ENCODE data around the gene ELAVL2.
"Not testable (repeated sequence)": the region's sequence is repeated elsewhere in the genome, so short reads cannot be mapped to it uniquely, and the experiment has no call there.

The ELAVL2 gene

GRCh38 chr9:23769307-23769935 is 56.6 kb downstream of the ELAVL2 start:
- DNase-seq (ENCODE audit: low spot score) = no peak

DNA sequence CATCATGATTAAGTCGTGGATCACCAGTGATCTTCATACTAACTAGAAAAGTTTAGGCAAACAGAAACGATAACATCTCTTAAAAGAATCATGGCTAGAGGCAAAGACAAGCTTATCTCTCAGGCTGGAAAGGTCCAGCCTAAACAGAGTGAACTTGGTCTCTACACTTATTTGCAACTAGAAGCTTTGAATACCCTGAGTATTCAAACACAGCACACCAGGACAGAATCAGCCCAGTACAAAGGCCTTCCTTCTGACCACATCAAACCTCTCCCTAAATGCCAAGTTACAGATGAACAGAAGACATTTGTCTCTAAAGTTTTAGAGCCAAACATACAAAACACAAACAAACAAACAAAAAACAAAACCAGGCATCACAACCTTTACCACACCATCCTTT is 57.2 kb downstream of the ELAVL2 start:
- no peak for DNase-seq (ENCODE audit: low spot score)

DNA sequence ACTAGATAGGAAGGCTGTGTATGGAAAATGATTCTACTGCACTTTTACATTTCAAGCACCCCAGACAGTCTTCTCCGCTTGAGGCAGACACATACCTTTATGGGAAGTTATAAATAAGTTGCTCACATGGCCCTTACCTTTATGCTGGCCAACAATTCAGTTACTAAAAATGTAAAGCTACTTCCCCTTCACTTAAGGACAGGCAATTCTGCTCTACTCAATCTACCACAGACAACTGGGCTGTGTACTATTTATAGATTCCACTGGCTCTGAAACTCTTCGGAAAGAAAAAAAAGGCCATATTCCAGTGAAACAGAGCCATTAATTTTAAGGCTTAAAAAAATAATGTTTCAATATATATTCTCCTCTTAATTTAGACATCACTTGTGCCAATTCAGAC is 59.4 kb downstream of the ELAVL2 start:
- DNase-seq (ENCODE audit: low spot score) = no peak

GRCh38 chr9:23765561-23765960 is 60.5 kb downstream of the ELAVL2 start:
- DNase-seq (ENCODE audit: low spot score) = no peak

- DNase-seq (ENCODE audit: low spot score) = no peak
Observed at GRCh38 chr9:23764219-23764618, 61.8 kb downstream of the ELAVL2 start.

DNA sequence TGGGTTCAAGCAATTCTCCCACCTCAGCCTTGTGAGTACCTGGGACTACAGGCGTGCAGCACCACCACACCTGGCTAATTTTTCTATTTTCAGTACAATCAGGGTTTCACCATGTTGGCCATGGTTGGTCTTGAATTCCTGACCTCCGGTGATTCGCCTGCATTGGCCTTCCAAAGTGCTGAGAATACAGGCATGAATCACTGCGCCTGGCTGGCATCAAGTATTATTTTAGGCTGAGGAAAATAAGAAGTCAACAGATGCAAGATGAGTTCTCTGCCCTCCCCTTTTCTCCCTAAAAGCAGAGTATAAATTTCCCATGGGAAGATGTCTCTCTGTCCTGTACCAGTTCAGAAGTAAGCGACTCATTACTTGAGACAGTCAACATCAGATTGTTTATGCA is 71.5 kb downstream of the ELAVL2 start:
- no peak for DNase-seq (ENCODE audit: low spot score)

- DNase-seq (ENCODE audit: low spot score) = no peak
Observed at GRCh38 chr9:23752859-23753258, 73.2 kb downstream of the ELAVL2 start.

- no peak for DNase-seq (ENCODE audit: low spot score)
Observed at GRCh38 chr9:23751633-23752032, 74.4 kb downstream of the ELAVL2 start.

DNA sequence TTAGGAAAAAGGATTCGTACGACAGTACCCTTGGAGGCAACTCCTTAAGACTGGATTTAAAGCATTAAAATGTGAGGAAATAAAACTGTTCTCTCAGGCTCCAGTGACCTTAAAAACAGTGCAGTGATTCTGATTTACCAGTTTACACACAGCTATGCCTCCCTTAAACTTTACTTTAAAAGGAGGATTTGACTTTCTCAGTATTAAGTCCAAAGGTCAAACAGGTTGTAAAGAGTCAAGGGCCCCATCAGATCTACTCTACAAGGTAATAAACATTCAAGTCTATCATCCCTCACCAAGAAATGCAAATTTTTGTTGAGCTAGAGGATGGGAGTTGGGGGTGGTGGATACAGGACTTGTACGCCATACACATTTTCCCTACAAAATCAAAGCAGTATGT is 75.2 kb downstream of the ELAVL2 start:
- DNase-seq (ENCODE audit: low spot score) = no peak

GRCh38 chr9:23747088-23748075 is 78.7 kb downstream of the ELAVL2 start:
- DNase-seq (ENCODE audit: low spot score) = no peak

DNA sequence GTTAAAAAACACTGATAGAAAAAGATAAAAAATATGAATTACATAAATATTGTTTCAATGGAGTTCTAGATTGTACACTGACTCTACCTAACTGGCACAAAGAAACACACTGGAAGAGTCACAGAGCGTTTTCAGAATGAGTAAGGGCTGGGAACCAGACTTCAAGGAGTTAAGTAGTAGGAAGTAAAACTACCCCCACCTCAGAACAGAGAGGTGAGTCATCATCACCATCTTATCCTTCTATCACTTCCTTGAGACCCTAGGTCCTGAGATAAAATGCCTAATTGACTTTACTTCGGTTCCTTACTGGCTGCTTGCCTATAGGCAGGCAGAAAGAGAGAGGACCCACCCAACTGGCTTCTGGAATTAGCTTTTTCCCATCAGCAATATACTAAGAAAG is 79.7 kb downstream of the ELAVL2 start:
- DNase-seq (ENCODE audit: low spot score) = no peak

DNA sequence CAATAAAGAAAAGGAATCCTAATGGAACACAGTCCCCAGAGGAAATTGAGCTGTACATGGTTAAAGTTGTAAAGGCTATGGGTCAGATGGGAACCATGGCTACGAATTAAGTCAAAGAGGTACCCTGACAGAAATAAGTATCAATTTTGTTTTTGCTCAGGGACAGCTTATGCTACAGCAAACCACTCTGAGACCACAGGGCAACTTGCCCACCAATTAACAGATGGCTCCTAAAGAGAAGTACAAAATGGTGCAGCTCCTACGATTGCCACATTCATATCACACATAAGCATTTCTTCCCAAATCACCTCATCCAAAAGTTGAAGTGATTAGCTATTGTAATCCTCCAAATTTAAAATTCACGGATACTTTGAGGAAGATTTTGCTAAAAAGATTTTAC is 83.0 kb downstream of the ELAVL2 start:
- no peak for DNase-seq (ENCODE audit: low spot score)

DNA sequence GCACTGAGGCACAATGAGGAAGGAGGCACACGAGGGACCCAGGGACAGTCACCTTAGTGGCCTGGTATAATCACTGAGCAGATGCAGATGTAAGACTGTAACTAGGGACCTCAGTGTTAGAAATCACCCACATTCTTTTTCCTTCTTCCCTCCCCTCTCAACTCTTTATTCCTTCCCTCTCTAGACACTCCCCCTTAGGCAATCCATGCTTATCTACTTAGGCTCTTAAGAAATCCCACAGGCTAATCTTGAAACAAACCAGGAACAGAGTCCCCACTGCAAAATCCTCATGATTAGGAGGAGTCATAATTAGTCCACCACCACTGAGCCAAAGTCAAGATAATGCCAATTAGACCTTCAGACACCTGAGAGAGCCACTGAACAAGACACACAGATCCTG is 84.7 kb downstream of the ELAVL2 start:
- no peak for DNase-seq (ENCODE audit: low spot score)

- DNase-seq (ENCODE audit: low spot score) = no peak
Observed at GRCh38 chr9:23740531-23740930, 85.5 kb downstream of the ELAVL2 start.

DNA sequence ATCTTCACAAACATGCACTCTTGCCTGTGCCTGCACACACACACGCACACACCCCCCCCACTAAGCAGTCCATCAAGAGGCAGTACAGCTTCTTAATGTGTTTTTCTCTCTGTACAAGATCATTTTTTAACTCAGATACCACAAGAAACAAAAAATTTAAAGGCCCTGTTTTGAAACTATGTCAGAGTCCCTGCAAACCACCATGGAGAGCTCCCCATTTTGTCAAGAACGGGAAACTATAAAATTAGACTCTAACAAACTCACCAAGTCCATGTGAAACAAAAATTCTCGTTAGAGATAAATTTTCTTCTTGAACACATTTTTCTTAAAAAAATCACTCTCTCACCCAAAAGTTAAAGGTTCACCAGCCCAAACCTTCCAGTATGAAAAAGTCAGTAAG is 86.3 kb downstream of the ELAVL2 start:
- no peak for DNase-seq (ENCODE audit: low spot score)

DNA sequence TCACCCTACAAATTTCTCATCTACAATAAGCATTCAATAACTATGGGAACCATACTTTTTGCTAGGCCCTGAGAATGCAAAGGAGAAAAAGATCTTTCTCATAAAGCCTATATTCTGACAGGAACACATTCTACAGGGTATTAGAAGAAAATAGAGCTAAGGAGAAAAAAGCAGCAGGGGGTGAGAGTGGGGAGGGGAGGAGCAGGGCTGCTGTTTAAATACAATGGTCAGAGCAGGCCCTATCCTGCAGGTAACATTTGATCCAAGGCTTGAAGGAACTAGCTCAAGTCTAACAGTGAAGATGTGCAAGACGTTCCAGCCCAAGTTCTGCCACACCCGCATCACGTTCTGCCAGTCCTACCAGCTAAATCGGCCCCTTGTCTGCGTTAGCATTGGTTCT is 89.7 kb downstream of the ELAVL2 start:
- no peak for DNase-seq (ENCODE audit: low spot score)

DNA sequence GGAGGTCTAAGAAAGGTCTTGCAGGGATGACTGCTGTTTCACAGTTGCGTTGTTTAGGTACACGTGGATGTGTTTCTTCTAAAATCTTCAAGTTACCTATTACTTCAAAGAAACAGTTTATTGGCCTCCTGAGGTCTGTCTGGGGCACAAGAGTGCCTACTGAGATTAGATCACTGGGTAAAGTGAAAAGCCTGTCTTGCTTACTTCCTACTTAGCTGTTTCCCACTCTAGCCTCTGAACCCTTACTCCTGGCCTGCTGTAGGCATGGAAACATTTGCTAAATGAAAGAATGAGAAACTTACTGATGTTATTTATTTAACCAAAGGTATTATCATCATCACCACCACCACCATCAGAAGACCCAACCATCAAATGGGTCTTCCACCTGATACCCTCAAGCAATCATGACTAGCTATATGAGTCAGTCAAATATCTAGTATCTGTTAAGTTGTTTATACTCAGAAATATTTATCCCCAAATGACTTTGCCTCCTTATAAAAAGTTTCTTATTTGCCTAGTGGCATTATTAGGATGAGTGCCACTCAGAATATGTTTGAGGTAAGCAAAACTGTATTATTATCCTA is 92.5 kb downstream of the ELAVL2 start:
- no peak for DNase-seq (ENCODE audit: low spot score)

- DNase-seq (ENCODE audit: low spot score) = no peak
Observed at GRCh38 chr9:23731353-23731752, 94.7 kb downstream of the ELAVL2 start.

DNA sequence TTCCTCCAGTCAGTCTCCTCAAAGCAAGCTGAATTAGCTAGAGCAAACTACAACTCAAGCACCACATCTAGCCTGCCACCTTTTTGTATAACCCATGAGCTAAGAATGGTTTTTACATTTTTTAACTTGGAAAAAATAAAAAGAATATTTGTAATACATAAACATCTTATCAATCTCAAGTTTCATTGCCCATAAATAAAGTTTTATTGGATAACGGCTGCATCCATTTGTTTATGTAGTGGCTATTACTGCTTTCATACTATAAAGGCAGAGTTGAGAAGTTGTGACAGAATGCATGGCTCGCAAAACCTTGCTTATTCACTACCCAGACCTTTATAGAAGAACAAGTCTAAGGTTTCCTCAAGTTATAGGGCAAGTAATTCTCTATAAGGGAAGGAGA is 95.7 kb downstream of the ELAVL2 start:
- no peak for DNase-seq (ENCODE audit: low spot score)

DNA sequence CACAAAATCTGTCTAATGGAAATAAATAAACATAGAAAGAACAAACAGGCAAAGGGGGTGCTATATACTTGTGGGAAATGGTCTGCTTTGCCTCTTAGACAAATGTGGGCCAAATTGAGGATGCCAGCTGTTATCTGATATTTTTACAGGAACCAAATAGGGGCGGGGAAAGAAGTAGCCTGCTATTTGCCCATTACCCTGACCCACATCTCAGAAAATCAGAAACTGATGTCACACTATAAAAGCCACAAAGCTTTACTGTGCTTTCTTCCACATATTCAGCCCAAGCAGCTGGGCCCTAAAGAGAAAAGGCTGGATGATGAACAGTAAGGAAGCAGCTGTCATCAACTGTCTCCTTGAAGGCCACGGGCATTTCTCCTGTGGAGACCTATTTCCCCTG is 97.3 kb downstream of the ELAVL2 start:
- no peak for DNase-seq (ENCODE audit: low spot score)

GRCh38 chr9:23725279-23725946 is 100.6 kb downstream of the ELAVL2 start:
- DNase-seq (ENCODE audit: low spot score) = no peak

DNA sequence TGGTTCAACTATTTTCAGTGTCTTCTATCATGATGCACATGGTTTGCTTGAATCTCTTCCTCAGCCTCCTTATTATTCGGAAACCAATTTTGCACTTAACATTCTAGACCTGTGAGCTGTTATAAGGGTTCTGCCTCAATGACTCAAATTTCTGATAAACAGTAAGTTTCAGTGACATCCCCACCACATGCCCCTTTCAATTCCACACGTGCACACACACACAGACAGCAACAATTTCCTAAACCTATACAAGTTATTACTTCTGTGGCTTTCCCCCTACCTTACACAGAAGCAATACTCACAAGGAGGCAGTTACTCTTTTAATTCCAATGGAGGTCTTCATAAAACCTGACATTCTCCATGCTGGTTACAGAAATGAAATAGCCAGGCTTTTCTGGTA is 102.4 kb downstream of the ELAVL2 start:
- no peak for DNase-seq (ENCODE audit: low spot score)

DNA sequence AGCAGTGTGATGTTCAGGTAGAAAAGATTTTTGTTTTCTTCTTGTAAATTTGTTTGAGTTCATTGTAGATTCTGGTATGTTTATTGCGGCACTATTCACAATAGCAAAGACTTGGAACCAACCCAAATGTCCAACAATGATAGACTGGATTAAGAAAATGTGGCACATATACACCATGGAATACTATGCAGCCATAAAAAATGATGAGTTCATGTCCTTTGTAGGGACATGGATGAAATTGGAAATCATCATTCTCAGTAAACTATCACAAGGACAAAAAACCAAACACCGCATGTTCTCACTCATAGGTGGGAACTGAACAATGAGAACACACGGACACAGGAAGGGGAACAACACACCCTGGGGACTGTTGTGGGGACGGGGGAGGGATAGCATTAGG is 103.0 kb downstream of the ELAVL2 start:
- DNase-seq (ENCODE audit: low spot score) = not testable (repeated sequence)

Data from Ammon's horn (tissue), 1 donor.